A673 (cell line): Measurements from ENCODE around the gene ARHGAP22. TPM values are rescaled to one million over a fixed set of nuclear protein-coding genes. Genes with fewer than 3 reads are reported as not detected.

Experiments used
- BruUV-seq: library from RNA; stranded (reverse); fragments of 400-500 nt; replicated peaks from 2 replicates; lab custom pipeline; 2021; lab: Mats Ljungman, UMichigan
- CTCF ChIA-PET: fragments of 300-600 bp; sonication (Branson Sonifier 250); formaldehyde crosslinking; loops from one replicate; lab custom pipeline; 2022; ENCODE audit warnings: antibody characterized with exemption; lab: Charles Lee
- POLR2A ChIA-PET: fragments of 300-600 bp; sonication (Branson Sonifier 250); formaldehyde crosslinking; loops from one replicate; lab custom pipeline; 2022; ENCODE audit warnings: antibody characterized with exemption; ENCODE audit not compliant: low non-redundant PET; lab: Charles Lee
- DNase-seq: peaks from one replicate; pipeline ENCODE4 v3.0.0-alpha.2; 2015; ENCODE audit warnings: low spot score
- H3K27ac ChIP-seq: fragments of 200-600 bp; sonication (generic); 2 replicates; pipeline ENCODE4 v1.5.1; 2016; ENCODE audit warnings: mixed run types, low read depth, mild to moderate bottlenecking, mixed read lengths, antibody characterized with exemption, low read length; ENCODE audit not compliant: poor library complexity, severe bottlenecking
- H3K27me3 ChIP-seq: fragments of 200-600 bp; sonication (generic); replicated peaks from 2 replicates; pipeline ENCODE4 v1.6.1; 2017; ENCODE audit warnings: mixed run types, low read depth, mild to moderate bottlenecking, mixed read lengths, antibody characterized with exemption, low read length; ENCODE audit not compliant: insufficient read depth, poor library complexity
- H3K36me3 ChIP-seq: fragments of 200-600 bp; sonication (generic); 2 replicates; pipeline ENCODE4 v1.6.1; 2016; ENCODE audit warnings: mixed run types, mild to moderate bottlenecking, mixed read lengths, antibody characterized with exemption, low read length; ENCODE audit not compliant: insufficient read depth, poor library complexity, severe bottlenecking
- H3K4me1 ChIP-seq: fragments of 200-600 bp; sonication (generic); 2 replicates; pipeline ENCODE4 v1.6.1; 2017; ENCODE audit warnings: mixed run types, mild to moderate bottlenecking, mixed read lengths, antibody characterized with exemption, low read length; ENCODE audit not compliant: insufficient read depth, poor library complexity, severe bottlenecking
- H3K4me3 ChIP-seq: fragments of 200-600 bp; sonication (generic); 2 replicates; pipeline ENCODE4 v1.5.1; 2016; ENCODE audit warnings: low read depth, mixed run types, mild to moderate bottlenecking, mixed read lengths, low read length; ENCODE audit not compliant: poor library complexity, severe bottlenecking
- H3K9me3 ChIP-seq: fragments of 200-600 bp; sonication (generic); 2 replicates; pipeline ENCODE4 v1.6.1; 2016; ENCODE audit warnings: mixed run types, low read depth, mild to moderate bottlenecking, mixed read lengths, antibody characterized with exemption, low read length; ENCODE audit not compliant: poor library complexity, severe bottlenecking
- CTCF ChIP-seq: fragments of 300-800, 200-600 bp; sonication (generic); conservative IDR thresholded peaks from 2 replicates; pipeline ENCODE4 v1.5.1; 2017; ENCODE audit warnings: low read depth, mild to moderate bottlenecking, antibody characterized with exemption, low read length, moderate library complexity, mixed read lengths
- EZH2 ChIP-seq: fragments of 200-600 bp; sonication (generic); IDR thresholded peaks from 2 replicates; pipeline ENCODE4 v1.6.1; 2017; ENCODE audit warnings: borderline replicate concordance, low read depth, mild to moderate bottlenecking, mixed read lengths, antibody characterized with exemption, low read length; ENCODE audit not compliant: poor library complexity, severe bottlenecking
- intact Hi-C: fragments of 100-400 bp; cut with micrococcal nuclease; formaldehyde crosslinking; loops from one replicate; pipeline ENCODE4 v1.10.0; 2022; ENCODE audit not compliant: unreplicated experiment
- total RNA-seq: library from RNA; stranded (reverse); gene quantifications from 2 replicates; pipeline ENCODE4 v1.2.3, GENCODE V29; 2021

The ARHGAP22 gene
- total RNA-seq, 1 experiment from 2014 or later = 0.47 TPM

DNA sequence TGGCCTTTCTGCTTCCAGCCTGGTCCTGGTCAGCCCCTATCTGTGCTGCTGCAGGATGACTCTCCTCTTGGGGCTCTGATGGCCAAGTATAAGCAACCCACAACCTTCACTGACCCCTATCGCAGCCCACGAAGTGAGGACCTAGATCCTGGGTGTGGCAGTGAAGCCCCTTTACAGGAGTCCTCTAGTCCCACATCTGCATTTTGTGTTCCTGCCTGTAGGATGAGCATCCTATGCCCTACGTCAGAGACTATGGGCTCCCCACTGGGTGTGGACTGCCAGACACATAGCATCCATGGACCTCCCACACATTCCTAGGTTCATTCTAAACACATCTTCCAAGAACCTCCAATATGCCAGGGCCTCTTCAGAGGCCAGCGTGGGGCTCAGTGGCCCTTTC lies 29.0 kb downstream of the ARHGAP22 start:
- H3K27ac ChIP-seq = no peak overlapping the region
- TF ChIP-seq EZH2 (no peak), CTCF (no peak)
- no TSS peak for BruUV-seq
- CTCF ChIA-PET = no interaction called here
- no peaks in the 10 kb centered on the region for H3K9me3 ChIP-seq
- DNase-seq = no peak
- no peaks in the 10 kb centered on the region for H3K4me1 ChIP-seq
- H3K4me3 ChIP-seq = no peak overlapping the region
- peaks cover 25% of the 10 kb centered on the region for H3K27me3 ChIP-seq
- no peaks in the 10 kb centered on the region for H3K36me3 ChIP-seq
- POLR2A ChIA-PET = no interaction called here
- intact Hi-C loops = no loop called here

GRCh38 chr10:48574817-48575380 lies 30.0 kb downstream of the ARHGAP22 start:
- CTCF ChIA-PET = no interaction called here
- intact Hi-C loops = no loop called here

DNA sequence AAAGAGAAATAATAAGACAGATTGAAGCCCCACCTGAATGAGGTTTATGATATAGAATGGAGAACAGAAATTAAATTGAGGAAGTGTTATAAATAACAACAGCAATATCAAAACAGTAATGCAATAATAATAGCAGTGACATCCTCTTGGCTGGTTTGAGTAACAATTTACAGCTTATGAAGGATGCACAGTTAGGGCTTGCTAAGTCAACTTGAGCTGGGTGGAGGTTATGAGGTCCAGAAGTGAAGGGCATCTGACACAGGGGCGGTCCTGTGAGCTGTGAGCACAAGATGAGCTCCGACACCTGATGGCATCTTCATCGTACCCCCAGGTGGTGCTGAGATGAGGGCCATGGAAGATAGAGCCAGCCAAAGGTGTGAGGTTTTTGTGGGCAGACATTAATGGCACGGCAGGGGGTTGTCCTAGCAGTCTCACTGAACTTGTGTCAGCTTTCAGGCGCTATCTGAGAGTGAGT lies 30.5 kb downstream of the ARHGAP22 start:
- Histone ChIP-seq H3K27me3 (peaks cover 13% of the 10 kb centered on the region), H3K36me3 (no peaks in the 10 kb centered on the region), H3K4me3 (no peak overlapping the region), H3K9me3 (no peaks in the 10 kb centered on the region), H3K4me1 (no peaks in the 10 kb centered on the region), H3K27ac (no peak overlapping the region)
- BruUV-seq = no TSS peak
- intact Hi-C loops = no loop called here
- ChIA-PET POLR2A (no interaction called here), CTCF (no interaction called here)
- TF ChIP-seq CTCF (no peak), EZH2 (no peak)
- no peak for DNase-seq

More at GRCh38 chr10:48574817-48575380, 30.0 kb downstream of the ARHGAP22 start:
- Histone ChIP-seq H3K27ac (no peak overlapping the region), H3K36me3 (no peaks in the 10 kb centered on the region), H3K4me3 (no peak overlapping the region), H3K4me1 (no peaks in the 10 kb centered on the region), H3K27me3 (peaks cover 18% of the 10 kb centered on the region), H3K9me3 (no peaks in the 10 kb centered on the region)
- TF ChIP-seq EZH2 = no peak
- TF ChIP-seq CTCF = no peak
- DNase-seq = no peak
- no TSS peak for BruUV-seq
- POLR2A ChIA-PET = no interaction called here
